GM21737 (cell line): ENCODE results near the gene TMEM60.
A peak's percentile ranks its signal among the peaks of the same experiment; 100 is the strongest.

Experiments used
- ATAC-seq: cut with Tn5 transposase; IDR thresholded peaks from one replicate; pipeline ENCODE4 v1.9.1; 2021; ENCODE audit warnings: mild to moderate bottlenecking, moderate library complexity; ENCODE audit not compliant: unreplicated experiment

The TMEM60 gene

DNA sequence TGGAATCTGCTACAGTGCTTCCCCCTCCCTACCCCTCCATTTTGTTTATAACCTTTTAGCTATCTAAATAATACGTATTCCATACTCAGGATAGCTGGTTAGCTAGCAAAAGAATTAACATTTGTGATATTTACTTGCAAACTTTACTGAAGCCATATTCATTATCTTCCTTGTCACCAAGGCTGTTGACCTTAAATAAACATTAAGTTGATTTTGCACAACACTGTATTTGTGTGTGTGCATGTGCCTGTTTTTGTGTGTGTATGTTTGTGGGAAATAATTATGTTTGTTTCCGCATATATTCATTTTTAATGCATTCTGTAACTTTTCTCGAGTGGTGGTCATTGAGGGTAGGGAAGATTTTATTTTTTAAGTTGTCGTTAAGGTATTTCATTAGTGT, 15.9 kb downstream of the TMEM60 start:
- no peak for ATAC-seq

DNA sequence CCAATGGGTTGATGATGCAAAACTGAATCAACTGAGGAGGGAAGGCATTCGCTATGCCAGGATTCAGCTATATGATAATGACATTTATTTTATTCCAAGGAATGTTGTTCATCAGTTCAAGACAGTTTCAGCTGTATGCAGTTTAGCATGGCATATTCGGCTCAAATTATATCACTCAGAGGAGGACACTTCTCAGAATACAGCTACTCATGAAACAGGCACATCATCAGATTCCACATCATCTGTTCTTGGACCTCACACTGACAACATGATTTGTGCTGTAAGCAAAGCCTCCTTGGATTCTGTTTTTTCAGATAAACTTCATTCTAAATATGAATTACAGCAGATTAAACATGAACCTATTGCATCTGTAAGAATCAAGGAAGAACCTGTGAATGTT, 19.7 kb downstream of the TMEM60 start:
- no peak for ATAC-seq

DNA sequence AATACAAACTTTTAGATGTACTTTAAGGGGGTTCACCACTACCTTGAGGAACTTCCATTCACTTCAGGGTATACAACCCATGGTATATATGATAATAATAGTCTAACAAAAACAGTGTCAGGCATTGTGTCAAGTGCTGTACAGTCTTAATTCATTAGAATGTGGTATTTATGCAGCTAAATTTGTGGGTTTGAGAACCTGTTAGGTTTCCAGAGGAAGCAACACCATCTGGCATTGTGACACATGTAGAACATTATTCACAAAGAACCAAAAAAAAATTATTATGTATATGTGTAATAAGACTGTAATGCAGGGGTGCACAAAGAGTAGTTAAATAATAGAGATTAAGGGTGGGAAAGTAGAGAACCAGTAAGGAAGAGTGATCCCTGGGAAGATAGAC, 26.3 kb downstream of the TMEM60 start:
- no peak for ATAC-seq

DNA sequence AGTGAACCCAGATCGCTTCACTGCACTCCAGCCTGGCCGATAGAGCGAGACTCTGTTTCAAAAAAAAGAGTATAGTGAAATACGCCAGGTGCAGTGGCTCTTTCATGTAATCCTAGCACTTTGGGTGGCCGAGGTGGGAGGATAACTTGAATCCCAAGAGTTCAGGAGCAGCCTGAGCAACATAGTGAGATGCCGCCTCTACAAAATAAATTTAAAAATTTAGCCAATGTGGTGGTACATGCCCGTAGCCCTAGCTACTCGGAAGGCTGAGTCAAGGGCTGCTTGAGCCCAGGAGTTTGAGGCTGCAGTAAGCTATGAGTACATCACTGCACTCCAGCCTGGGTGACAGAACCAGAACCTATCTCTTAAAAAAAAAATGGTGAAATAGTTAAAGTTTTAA, 27.9 kb downstream of the TMEM60 start:
- ATAC-seq = no peak

DNA sequence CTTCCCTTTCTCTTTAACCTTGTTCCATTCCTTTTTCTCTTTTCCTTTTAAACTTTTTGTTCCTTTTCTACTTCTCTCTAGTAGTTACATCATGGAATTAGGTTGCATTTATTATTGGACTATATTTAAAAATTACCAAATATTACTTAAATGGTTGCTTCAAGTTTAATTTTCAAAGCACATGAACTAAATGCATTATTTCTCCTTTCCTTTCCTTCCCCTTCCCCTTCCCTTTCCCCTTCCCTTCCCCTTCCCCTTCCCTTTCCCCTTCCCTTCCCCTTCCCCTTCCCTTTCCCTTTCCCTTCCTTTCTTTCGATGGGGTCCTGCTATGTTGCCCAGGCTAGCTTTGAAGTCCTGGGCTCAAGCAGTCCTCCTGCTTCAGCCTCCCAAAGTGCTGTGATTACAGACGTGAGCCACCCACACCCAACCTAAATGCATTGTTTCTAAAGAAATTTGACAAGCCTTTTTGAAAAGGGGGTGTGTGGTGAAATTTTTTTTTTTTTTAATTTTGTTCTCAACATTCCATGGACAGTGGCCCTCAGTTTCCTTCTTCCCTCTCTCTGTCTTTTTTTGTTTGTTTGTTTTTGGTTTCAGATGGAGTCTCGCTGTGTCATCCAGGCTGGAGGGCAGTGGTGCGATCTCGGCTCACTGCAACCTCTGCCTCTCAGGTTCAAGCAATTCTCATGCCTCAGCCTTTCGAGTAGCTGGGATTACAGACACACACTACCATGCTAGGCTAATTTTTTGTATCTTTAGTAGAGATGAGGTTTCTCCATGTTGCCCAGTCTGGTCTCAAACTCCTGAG, 31.2 kb downstream of the TMEM60 start:
- no peak for ATAC-seq

DNA sequence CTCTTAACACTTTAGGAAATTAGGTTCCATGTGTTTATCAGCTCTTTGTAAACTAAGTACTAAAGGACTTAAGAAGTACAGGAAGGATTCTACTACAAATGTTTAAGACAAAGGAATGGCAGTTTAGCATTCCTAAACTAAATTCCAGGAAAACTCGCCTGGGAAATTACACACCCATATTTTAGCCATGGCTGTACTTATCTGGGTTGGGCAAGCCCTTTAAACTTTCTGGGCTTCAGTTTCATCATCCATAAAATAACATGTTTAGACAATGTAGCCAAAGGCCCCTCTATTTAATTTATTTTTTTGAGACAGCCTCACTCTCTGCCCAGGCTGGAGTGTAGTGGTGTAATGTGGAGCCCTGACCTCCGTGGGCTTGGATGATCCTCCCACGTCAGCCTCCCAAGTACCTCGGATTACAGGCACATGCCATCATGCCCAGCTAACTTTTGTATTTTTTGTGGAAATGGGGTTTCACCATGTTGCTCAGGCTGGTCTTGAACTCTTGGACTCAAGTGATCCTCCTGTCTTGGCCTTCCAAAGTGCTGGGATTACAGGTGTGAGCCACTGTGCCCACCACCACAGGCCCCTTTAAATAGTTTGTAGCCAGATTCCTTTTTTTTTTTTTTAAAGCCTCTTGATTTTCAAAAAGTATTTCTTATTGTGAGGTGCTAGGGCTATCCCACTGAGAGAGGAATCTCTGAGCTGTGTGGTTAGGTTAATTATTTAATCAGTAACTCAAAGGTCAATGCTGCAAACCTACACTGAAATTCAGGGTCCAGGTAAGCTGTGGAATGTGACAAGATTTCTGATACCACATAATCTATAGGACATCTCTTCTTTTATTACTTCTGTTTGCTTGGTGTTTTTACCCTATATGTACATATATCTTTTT, 32.1 kb downstream of the TMEM60 start:
- ATAC-seq = no peak

DNA sequence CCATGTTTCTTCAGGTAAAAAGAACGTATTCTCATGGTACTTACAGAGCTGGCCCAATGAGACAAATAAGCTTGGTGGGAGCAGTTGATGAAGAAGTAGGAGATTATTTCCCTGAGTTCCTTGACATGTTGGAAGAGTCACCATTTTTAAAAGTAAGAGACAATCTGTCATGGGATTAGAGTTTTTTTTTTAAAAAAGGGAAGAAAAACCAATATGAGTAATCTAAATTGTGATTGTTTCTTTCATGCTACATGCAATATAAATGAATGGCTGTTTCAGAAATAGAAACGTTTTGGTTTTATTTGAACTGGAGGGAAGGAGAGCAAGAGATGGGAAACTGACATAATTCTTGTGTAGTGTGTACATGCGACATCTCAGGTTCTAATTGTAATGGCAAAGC, 32.8 kb downstream of the TMEM60 start:
- ATAC-seq = no peak

DNA sequence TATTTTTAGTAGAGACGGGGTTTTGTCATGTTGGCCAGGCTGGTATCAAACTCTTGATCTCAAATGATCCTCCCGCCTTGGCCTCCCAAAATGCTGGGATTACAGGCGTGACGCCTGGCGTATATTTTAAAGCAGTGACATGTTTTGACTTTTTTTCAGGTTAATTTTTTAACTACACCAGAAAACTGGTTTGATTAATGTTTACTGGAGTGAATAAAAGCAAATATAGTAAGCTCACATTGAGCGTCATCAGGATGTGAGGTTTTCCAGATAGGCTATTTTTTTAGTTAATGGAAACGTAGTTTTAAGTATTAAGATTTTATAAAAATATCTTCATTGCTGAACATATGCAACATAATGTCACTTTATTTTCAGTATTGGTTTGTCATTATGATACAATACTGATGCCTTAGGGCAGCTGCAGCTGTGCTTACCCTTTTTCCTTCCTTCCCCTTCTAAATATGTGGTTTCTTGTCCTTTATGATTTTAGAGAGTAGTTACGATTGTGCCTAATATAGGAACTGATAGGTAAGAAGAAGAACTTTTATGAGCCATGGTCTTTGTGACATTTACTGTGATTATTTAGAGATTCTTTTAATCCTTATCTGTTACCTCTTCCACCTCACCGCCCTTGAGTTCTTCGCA, 37.3 kb downstream of the TMEM60 start:
- ATAC-seq = no peak

DNA sequence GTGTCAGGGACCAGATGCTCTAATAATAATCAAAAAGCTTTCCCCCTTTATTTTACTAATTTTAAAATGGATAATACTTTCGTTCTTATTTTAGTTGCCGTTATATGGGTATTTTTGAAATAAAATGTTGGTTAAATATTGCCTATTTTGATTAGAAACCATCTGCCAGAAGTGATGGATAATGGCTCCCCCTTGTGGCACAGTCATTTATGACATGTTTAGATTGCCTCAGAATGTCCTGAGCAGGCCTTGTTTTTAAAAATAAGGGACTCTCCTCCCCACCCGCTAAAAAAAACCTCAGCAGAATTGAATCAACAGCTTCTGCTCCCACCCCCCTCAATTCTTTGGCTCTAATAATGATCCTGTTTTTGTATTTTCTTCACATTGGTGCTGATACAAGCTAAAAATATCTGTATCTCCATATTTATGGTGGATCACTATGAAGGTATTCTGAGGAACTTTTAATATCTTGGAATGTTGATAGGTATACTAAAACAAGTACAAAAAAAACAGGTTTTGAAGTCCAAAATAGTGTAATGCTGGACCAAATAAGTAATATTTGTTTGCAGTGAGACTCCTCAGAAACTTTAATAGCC, 38.8 kb downstream of the TMEM60 start:
- peak; percentile 48 for ATAC-seq

DNA sequence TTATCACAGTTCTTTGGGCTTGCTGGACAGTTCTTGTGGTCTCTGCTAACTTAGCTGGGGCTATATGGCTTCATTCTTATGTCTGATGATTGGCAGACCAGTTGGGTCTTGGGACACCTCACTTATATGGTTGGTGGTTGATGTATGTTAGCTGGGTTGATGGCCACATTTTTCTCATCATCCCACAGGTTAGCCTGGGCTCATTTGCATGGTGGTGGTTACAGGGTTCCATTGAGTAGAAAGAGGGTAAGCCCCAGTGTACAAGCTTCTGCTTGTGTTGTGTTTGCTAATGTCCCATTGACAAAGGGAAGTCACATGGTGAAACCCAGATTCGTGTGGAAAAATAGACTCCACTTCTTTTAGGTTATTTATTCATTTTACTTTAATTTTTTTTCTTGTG, 40.6 kb downstream of the TMEM60 start:
- ATAC-seq = peak; percentile 64

DNA sequence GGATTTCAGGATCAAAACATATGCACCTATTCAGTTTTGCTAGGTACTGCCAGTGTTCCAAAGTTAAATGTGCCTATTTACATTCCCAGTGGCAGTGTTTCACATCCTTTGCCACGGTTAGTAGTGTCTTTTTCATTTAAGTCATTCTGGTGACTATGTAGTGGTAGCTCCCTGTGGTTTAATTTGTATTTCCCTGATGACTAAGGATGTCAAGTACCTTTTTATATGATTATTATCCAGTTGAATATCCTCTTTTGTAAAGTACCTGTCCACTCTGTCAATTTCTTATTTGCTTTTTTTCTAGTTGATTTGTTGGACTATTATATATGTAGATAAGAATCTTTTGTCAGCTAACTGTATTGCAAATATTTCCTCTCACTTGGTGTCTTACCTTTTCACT, 45.1 kb downstream of the TMEM60 start:
- no peak for ATAC-seq

DNA sequence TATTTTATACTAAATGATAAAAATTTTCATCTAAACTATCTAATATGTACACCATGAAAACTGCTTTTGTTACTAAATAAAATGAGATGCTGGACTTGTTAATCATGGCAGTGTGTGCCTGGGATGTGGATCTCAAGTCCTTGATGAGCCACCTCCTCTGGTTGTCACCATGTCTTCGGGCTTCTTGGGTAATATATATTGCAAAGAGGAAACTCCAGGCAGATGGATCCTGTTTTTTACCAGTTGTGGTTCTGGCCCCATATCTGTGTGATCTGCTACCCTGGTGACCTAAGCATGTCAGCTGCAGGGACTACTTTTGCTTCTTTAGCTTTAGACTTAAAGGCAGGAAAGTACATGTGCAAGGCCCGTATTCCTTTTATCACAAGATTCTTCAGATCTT, 46.2 kb downstream of the TMEM60 start:
- no peak for ATAC-seq

DNA sequence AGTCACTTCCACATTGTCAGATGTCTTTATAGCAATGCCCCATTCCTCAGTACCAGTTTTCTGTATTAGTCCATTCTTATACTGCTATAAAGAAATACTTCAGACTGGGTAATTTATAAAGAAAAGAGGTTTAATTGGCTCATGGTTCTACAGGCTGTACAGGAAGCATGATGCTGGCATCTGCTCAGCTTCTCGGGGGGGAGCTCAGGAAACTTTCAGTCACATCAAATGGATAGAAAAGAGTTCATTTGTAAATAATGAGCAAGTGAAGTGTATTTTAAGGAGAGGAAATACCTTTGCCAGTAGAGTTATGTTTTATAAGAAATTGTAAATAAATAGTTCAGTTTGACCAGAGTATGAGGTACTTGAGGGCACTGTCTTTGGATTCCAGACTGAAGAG, 50.5 kb downstream of the TMEM60 start:
- ATAC-seq = no peak

DNA sequence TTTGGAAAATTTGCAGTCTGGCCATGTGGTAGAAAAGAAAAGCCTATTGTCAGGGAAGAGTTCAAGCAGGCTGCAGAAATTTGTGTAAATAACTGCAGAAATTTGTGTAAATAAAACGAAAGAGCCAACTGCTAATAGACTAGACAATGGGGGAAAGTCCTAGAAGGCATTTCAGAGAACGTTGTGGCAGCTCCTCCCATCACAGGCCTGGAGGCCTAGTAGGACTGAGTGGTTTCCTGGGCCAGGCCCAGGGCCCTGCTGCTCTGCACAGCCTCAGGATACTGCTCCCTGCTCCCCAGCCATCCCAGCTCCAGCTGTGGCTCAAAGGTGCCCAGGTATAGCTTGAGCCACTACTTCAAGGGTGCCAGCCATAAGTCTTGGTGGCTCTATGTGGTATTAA, 51.1 kb downstream of the TMEM60 start:
- ATAC-seq = no peak

DNA sequence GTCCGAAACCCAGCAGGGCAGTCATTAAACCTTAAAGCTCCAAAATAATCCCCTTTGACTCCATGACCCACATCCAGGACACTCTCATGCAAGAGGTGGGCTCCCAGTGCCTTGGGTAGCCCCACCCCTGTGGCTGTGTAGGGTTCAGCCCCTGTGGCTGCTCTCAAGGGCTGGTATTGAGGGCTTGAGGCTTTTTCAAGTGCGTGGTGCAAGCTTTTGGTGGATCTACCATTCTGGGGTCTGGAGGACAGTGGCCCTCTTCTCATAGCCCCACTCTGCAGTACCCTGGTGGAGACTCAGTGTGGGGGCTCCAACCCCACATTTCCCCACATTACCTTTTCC, 51.4 kb downstream of the TMEM60 start:
- no peak for ATAC-seq

DNA sequence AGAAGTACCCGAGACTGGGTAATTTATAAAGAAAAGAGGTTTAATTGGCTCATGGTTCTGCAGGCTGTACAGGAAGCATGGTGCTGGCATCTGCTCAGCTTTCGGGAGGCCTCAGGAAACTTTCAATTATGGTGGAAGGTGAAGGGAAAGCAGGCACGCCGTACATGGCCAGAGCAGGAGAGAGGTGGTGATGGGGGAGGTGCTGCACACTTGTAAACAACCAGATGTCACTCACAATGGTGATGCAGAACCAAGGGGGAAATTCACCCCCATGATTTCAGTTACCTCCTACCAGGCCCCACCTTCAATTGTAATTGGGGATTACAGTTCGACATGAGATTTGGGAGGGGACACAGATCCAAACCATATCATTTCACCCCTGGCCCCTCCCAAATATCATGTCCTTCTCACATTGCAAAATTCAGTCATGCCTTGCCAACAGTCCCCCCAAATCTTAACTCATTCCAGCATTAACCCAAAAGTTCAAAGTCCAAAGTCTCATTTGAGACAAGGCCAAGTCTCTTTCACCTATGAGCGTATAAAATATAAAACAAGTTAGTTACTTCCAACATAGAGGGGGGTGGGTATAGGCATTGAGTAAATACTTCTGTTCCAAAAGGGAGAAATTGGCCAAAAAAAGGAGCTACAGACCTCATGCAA, 51.9 kb downstream of the TMEM60 start:
- no peak for ATAC-seq

DNA sequence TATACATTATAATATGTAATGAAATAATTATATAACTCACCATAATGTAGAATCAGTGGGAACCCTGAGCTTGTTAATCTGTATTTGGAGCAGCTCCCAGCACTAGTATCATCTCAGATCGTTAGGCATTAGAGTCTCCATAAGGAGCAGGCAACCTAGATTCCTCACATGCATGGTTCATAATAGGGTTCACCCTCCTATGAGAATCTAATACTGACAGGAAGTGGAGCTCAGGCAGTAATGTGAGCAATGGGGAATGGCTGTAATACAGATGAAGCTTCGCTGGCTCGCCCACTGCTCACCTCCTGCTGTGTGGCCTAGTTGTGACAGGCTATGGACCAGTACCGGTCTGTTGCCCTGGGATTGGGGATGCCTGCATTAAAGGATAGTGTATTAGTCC, 52.5 kb downstream of the TMEM60 start:
- no peak for ATAC-seq
